Transverse colon (tissue), 4 donors: ENCODE results near the gene SLC23A1.

Source experiments
- POLR2A ChIP-seq: fragments of 450-650 bp; IDR thresholded peaks from one replicate; pipeline ENCODE4 v1.6.1; 2016; ENCODE audit warnings: antibody characterized with exemption, mild to moderate bottlenecking, moderate library complexity
- POLR2AphosphoS5 ChIP-seq, 3 donors: sonication (generic); formaldehyde crosslinking; IDR thresholded peaks; one replicate each; pipeline ENCODE4 v1.6.1; 2016; ENCODE audit warnings: antibody characterized with exemption in 3 of 3
- TF ChIP-seq, protein P1 (sequence below), 5 experiments: fragments of 200-600 bp in 3 of 5; fragments of 450-650 bp in 2 of 5; sonication (generic) in 3 of 5; IDR thresholded peaks; 1 replicate in 2 of 5; 2 replicates in 3 of 5; pipeline ENCODE4 v1.5.1; 2016 to 2017; ENCODE audit warnings: antibody characterized with exemption in 5 of 5, inconsistent platforms in 3 of 5, mild to moderate bottlenecking in 2 of 5, moderate library complexity in 1 of 5

DNA sequence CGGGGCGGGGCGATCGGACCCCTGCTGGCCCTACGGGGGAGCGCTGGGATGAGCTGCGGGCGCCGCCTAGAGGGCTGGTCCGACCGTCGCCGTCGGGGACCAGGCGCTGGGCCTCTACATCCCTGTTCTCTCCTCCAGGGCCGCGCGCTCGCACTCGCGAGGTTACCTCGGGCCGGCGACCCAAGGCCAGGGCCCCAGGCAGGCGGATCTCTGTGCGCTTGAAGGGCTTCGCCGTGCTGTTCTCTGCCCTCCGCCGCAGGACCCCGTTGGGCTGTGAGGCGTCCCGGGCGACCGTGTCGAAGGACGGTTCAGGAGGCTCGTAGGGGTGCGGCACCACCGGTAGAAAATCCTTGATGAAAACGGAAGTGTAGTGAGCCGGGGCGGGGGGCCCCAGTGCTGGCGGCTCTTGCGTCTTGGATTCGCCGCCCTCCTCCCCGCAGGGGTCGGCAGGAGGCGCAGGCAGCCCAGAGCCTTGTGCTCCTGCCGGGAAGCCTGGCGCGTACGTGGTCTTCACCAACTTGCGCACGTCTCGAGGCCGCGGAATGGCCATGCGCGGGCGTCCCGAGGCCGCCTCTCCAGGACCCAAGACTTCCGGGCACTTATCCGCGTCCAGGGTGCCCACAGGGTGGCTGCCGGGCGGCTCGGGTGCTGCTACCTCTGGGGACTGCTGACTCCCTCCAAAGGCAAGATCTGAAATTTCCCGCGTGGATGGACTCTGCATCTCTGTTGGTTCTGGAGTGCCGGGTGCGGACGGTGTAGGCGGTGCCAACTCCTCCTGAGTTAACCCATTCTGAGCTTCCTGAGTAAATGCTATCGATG is 9.8 kb upstream of the SLC23A1 start:
- peak in 1 of 3 donors; percentile 10 for TF ChIP-seq POLR2AphosphoS5 (IDR thresholded peaks at IDR 0.05)
- TF ChIP-seq, protein P1, sequence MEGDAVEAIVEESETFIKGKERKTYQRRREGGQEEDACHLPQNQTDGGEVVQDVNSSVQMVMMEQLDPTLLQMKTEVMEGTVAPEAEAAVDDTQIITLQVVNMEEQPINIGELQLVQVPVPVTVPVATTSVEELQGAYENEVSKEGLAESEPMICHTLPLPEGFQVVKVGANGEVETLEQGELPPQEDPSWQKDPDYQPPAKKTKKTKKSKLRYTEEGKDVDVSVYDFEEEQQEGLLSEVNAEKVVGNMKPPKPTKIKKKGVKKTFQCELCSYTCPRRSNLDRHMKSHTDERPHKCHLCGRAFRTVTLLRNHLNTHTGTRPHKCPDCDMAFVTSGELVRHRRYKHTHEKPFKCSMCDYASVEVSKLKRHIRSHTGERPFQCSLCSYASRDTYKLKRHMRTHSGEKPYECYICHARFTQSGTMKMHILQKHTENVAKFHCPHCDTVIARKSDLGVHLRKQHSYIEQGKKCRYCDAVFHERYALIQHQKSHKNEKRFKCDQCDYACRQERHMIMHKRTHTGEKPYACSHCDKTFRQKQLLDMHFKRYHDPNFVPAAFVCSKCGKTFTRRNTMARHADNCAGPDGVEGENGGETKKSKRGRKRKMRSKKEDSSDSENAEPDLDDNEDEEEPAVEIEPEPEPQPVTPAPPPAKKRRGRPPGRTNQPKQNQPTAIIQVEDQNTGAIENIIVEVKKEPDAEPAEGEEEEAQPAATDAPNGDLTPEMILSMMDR (IDR thresholded peaks at IDR 0.05), result peak; percentile 63 to 95 (median 65)
- TF ChIP-seq POLR2A, result no peak
